GM18861 (cell line): ENCODE results near the gene TICRR.

ENCODE experiments used
- ATAC-seq: cut with Tn5 transposase; IDR thresholded peaks from one replicate; pipeline ENCODE4 v1.9.1; 2021; ENCODE audit not compliant: unreplicated experiment

TICRR gene

GRCh38 chr15:89628806-89629715 lies 53.8 kb downstream of the TICRR start:
- no peak for ATAC-seq

- ATAC-seq, result no peak
Observed at GRCh38 chr15:89629829-89630228, 54.6 kb downstream of the TICRR start.

GRCh38 chr15:89630260-89630659 lies 55.0 kb downstream of the TICRR start:
- no peak for ATAC-seq

GRCh38 chr15:89630974-89631901 lies 56.0 kb downstream of the TICRR start:
- ATAC-seq, result no peak

- ATAC-seq, result no peak
Observed at GRCh38 chr15:89631902-89632264, 56.6 kb downstream of the TICRR start.

GRCh38 chr15:89632563-89633430 lies 57.5 kb downstream of the TICRR start:
- no peak for ATAC-seq

GRCh38 chr15:89633585-89633984 lies 58.3 kb downstream of the TICRR start:
- no peak for ATAC-seq

DNA sequence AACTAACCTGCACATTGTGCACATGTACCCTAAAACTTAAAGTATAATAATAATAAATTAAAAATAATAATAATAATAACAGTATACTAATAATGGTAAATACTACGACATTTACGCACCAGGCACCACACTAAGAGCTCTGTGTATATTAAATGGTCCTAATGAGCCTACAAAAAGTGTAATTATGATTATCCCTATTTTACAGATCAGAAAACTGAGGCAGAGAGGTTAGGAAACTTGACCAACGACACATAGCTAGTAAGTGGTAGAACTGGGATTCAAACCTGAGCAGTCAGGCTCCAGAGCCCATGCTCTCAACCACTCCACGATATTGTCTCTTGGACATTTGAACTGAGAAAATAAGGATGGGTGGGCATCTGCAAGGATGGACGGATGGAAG lies 65.0 kb downstream of the TICRR start:
- no peak for ATAC-seq

GRCh38 chr15:89641053-89641452 lies 65.8 kb downstream of the TICRR start:
- no peak for ATAC-seq

DNA sequence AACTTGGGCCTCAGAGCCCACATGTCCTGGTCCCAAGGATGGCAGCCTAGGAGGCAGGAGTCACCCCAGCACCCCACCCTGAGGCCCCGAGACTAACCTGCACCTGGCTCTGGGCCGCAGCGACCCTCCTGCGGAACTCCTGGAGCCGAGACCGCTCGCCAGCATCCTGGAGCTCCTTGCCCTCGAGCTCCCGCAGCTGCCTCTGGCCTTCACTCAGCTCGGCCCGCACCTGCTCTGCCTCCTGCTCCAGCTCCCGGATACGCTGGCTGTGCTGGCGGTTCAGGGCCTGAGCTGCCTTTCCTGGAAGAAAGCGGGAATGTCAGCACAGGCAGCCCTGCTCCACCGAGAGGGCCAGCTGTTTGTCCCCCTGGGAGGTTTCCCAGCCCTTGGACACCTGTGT lies 66.8 kb downstream of the TICRR start:
- no peak for ATAC-seq

DNA sequence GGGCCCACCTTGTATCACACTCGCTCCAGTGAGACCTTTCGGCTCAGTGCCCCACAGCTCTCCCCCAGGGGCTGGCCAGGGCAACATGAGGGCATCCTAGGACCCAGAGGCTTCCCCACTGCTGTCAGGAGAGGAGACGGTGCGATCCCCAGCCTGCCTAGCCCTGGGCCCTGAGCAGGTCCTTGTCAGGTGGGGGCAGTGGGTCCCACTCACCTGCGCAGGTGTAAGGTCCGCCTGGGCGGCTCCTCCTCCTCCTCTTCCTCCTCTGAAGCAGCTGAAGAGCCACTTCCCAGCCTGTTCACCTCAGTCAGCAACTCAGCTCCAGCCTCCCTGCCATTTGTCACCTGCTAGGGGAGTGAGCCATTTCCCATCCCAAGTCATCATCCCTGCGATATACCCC lies 70.4 kb downstream of the TICRR start:
- no peak for ATAC-seq

- ATAC-seq, result no peak
Observed at GRCh38 chr15:89646416-89647141, 71.3 kb downstream of the TICRR start.

DNA sequence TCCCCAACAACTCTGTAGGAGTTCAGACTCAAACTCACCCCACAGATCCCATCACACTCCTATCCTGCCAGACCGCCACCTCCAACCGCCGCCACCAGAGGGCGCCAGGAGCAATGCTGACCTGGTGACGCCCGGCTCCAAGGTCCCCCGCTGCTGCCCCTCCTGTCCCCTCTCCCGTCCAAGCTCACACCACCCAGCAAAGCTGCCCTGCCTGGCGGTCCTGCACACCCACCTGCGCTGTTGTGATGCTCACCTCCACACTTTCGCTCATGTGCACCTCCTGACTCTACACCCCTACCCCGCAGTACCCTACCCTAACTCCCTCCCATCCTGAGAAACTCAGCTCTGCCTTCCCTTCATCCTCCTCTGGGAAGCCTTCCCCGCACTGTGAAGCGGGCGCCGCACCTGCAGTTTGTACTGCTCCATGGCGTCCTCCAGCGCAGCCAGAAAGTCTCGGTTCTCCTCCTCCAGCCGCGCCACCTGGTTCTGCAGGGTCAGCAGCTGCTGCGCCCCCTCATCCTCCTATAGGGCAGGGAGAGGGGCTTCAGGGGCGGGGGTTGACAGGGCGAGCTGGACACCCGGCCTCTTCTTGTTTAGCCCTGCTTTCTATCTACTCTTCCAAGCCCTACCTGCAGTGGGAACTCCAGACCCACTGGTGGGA lies 72.1 kb downstream of the TICRR start:
- no peak for ATAC-seq

- no peak for ATAC-seq
Observed at GRCh38 chr15:89648106-89649012, 73.1 kb downstream of the TICRR start.

DNA sequence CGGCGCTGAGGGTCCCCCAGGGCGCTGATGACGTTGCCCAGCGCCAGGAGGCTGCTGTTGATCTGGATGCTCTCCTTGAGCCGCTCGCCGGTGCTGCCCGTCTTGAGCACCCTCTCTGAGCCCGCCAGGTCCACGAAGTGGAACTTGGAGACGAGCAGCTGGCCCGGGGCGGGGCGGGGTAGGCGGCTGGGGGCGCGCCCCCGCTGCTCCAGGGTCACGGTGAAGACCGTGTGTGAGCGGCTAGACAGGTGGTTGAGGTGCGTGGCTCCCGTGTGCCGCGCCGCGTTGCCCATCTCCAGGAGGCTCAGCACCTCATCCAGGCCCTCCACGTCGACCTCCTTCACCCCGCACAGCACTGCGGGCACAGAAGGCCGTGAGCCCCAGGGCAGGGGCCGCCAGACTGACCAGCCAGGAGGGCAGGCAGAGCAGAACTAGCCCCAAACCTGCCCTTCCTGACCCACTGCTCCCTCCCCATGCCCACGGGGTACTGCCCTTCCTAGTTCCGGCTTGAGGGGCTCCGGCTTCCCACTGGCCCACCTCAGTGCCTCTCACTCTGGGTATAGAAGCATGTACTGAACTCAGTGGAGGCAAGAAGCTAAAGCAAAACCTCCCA lies 73.8 kb downstream of the TICRR start:
- ATAC-seq, result no peak

DNA sequence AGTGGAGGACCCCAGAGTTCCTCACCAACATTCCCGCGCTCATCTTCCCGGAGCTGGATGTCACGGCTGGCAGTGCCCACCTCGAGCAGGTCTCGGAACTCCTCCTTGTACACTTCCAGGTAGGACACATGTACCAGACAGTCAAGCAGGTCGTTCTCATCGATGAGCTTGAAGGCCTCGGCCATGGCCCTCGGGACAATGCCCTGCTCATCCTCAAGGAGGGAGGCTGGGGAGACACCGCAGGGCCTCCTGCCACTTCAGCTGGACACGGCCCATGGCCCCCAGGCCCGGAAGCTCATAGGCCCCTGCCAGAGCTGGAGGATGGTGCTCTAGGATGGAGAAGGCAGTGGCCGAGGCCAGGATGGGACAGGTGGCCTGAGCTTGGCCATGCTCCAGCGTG lies 74.4 kb downstream of the TICRR start:
- no peak for ATAC-seq

- no peak for ATAC-seq
Observed at GRCh38 chr15:89652131-89652530, 76.9 kb downstream of the TICRR start.

- ATAC-seq, result no peak
Observed at GRCh38 chr15:89652666-89653065, 77.4 kb downstream of the TICRR start.
